ENCODE measurements around the gene EXD3.

EXD3 gene

DNA sequence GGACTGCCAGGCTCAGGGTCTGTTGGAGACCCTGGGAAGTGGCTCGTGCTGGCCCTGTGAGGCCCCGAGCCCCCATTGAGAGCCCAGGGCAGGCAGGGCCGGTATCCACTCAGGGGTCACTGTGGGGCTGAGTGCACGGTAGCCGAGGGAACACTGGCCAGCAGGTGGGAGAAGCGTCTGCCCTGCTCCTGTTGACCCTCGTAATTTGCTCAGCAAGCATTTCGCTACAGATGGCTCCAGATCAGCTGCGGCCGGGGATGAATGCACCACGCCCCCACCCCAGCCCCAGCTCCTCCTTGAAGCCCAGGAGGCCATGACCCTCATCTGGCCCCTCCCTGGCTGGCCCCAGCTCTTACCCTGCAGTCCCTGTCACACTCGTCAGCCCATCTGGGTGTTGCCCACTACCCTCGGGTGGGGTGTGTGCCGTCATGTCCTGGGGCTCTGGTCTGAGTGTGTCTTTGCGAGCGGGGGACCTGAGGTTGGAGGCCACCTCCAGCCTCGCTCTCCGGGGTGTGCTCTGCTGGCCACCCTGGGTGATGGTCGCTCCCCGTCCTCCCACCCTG lies 114.8 kb downstream of the EXD3 start:
- no peak overlapping the region for H3K27ac Mint-ChIP-seq
- no peaks in the 10 kb centered on the region for H3K9me3 Mint-ChIP-seq
- H3K4me3 Mint-ChIP-seq = no peak overlapping the region
- peaks cover 7% of the 10 kb centered on the region for H3K4me1 Mint-ChIP-seq
- H3K27me3 Mint-ChIP-seq = no peaks in the 10 kb centered on the region
- H3K36me3 Mint-ChIP-seq = no peaks in the 10 kb centered on the region

DNA sequence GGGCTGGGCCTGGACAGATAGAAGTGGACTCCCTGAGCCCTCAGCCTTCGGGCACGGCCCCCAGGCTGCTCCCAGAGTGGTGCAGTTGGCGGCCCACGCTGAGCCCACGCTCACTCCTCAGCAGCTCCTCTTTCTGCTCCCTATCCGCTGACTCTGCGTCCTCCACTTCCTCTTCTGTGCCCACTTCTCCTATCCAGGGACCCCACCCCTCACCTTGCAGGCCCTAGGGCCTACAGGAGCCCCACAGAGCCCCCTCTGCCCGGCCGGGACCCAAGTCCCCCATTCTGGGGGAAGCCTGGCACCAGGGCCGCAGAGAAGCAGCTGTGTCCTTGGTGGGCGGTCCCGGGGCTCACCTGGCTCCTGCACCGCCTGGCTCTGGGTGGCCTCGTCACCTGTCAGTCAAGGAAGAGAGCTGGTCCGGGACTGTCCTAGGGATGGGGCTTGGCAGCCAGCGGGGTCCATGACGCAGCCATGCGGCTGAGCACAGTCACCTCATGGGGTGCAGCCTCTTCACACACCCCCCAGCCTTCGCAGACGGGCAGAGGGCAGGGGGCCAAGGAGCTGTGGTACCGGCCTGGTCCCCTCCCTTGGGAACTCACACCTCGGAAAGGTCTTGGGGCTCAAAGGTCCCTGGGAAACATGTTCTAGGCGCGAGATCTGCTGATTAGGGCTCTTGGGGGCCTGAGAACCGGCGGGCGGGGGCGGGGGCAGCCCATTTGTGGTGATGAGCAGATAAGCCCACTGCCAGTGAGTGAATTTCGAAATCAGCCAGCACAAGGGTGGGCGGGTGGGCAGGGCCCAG lies 115.5 kb downstream of the EXD3 start:
- Mint-ChIP-seq H3K27ac (peak overlapping the region; percentile 9), H3K4me1 (peaks cover 7% of the 10 kb centered on the region), H3K4me3 (no peak overlapping the region), H3K27me3 (no peaks in the 10 kb centered on the region), H3K36me3 (no peaks in the 10 kb centered on the region), H3K9me3 (no peaks in the 10 kb centered on the region)

DNA sequence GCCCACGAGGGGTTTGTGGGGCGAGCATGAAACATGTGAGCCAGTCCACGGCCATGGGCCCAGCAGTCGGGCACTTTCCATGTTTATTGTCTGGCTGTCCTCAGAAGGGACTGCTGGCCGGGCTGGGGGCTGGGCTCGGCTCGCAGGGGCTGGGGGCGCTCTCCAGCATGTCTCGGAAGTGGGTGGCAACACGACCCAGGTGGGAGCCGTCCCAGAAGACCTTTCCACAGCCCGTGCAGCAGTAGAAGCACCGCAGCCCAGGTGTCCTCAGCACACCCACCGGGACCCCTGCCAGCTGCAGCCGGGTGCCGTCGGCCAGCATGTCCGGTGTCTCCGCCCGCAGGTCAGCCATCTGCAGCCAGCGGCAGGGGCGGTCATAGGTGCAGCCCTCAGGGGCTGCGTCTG lies 116.1 kb downstream of the EXD3 start:
- Mint-ChIP-seq H3K27me3 (no peaks in the 10 kb centered on the region), H3K4me3 (no peak overlapping the region), H3K9me3 (no peaks in the 10 kb centered on the region), H3K4me1 (peaks cover 7% of the 10 kb centered on the region), H3K27ac (no peak overlapping the region), H3K36me3 (no peaks in the 10 kb centered on the region)

DNA sequence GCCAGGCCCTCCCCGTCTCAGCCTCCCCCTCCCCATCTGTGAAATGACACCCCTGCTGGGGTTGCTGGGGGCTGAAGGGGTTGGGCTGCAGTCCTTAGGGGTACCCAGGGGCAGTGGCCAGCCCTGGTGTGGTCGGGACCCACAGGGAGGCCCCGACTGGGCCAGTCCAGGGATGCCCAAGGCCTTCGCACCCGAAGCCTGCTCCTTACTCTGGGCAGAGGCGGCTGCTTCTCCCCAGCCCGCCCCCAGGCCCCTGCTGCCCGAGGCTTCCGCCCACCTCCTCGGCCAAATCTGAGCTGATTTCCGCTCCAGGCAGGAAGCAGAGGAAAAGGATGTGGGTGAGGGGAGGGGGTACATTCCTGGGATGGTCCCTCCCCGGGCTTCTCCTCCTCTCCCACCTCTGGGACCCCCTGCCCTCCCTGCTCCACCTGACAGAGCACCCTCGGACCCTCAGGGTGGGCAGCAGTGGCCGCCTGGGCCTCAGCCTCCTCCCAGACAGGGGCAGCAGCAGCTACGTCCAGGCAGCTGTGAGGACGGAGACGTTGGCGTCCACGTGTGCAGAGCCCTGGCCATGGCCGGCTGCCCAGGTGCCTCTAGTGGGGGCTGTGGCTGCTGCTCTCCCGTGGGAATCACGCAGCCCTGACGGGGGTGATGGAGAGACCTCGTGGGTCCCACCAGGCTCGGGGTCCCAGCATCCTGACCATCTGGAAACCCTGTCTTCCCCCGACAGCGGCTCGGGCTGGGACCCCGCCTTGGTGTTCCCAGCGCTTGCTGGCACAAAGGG lies 116.7 kb downstream of the EXD3 start:
- Mint-ChIP-seq H3K27me3 (no peaks in the 10 kb centered on the region), H3K4me3 (no peak overlapping the region), H3K4me1 (peaks cover 7% of the 10 kb centered on the region), H3K36me3 (no peaks in the 10 kb centered on the region), H3K27ac (no peak overlapping the region), H3K9me3 (no peaks in the 10 kb centered on the region)

DNA sequence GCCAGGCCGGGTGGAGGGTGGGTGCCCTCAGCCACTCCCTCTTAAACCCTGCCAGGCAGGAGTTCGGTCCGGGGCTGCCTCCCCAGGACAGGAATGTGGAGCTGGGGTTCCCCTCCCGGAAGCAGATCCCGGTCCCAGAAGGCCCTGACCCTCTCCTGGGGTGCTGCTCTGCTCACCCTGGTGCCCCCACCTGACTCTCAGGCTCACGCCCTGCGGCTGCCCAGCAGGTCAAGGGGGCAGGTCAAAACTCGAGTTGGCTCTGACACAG lies 117.2 kb downstream of the EXD3 start:
- peaks cover 10% of the 10 kb centered on the region for H3K4me1 Mint-ChIP-seq
- no peaks in the 10 kb centered on the region for H3K36me3 Mint-ChIP-seq
- H3K9me3 Mint-ChIP-seq = no peaks in the 10 kb centered on the region
- H3K27me3 Mint-ChIP-seq = no peaks in the 10 kb centered on the region
- H3K27ac Mint-ChIP-seq = no peak overlapping the region
- H3K4me3 Mint-ChIP-seq = no peak overlapping the region

DNA sequence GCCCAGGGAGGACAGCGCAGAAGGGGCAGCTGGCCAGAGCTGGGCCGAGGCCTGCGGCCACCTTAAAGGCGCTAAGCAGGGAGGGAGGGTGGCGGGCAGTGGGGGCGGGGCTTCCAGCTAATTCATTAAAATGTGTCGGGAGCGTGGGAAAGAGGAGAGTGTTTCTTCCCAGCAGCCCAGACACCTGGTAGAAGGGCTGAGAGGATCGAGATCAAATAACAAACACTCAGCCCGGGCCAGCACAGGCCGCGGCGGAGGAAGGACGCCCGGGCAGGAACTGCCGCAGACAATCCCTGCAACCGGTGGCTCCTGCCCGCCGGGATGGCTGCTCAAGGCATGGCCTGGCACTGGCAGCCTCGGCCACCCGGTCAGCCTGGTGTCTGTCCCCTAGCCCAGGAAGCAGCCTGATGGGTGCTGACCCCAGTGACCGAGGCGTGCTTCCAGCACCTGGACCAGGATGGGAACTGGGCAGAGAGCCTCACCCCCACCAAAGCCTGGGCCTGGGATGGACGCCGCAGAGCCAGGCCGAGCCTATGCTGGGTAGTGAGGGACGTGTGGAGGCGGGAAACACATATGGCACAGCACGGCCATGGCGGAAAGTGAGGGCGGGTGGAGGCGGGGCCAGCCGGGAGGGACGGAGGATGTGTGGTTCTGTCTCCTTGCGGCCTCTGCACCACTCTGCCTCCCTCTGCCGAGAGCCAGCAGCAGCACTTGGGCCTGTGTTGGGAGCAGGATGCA lies 117.7 kb downstream of the EXD3 start:
- Mint-ChIP-seq H3K27ac (no peak overlapping the region), H3K27me3 (no peaks in the 10 kb centered on the region), H3K36me3 (no peaks in the 10 kb centered on the region), H3K4me3 (no peak overlapping the region), H3K4me1 (peaks cover 11% of the 10 kb centered on the region), H3K9me3 (no peaks in the 10 kb centered on the region)

DNA sequence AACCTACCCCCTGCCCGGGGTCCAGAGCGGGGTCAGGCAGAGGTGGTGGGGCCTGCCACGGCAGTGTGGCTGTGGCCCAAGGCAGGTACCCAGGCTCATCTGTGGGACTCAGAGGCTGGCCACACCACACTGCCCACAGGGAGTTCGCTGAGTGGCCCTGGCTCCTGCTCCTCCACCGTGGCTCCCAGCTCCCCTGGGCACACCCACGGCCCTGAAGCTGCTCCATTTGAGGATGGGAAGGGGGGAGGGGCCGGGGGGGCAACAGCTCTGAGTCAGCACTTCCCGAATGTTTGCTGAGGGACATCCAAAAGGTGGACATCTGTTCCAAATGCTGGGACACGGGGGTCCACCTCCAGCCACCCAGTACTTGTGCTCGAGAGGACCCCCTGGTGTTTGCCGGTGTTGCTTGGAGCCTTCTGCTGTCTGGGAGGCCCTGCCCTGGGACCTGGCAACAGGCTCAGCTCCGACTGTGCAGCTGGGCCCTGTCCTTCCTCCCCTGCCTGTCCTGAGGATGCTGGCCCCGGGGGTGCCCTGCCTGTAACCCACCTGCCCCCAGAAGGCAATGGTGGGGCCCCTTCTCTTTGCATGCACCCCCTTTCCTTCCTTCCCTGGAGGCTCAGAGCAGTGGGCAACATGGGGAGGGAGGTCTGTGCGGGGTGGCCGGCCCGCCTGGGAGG lies 118.4 kb downstream of the EXD3 start:
- H3K9me3 Mint-ChIP-seq = no peaks in the 10 kb centered on the region
- H3K4me3 Mint-ChIP-seq = no peak overlapping the region
- H3K27ac Mint-ChIP-seq = no peak overlapping the region
- H3K4me1 Mint-ChIP-seq = peaks cover 16% of the 10 kb centered on the region
- peaks cover 3% of the 10 kb centered on the region for H3K27me3 Mint-ChIP-seq
- H3K36me3 Mint-ChIP-seq = no peaks in the 10 kb centered on the region

DNA sequence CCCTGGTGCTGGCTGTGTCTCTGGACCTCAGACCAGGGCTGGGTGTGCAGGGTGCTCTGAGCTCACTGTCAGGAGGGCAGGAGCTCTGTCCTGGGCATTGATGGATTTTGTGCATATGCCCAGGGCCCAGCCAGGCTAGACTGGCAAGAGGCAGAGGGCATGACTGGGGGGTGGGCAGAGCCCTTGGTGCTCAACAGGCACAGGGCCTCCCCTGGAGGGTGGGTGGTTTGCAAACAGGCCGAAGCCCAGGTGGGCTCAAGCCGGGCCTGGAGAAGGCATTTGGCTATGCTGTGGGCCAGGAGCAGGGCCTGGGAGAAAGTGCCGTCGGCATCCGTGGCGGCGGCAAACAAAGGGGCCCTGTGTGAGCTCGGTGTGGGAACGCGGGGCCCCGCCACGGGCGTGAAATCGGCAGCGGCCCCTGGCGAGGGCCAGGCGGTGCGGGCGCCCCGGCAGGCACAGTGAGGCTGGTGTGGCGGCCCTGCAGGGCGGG lies 119.0 kb downstream of the EXD3 start:
- Mint-ChIP-seq H3K4me3 (peak overlapping the region; percentile 7), H3K36me3 (no peaks in the 10 kb centered on the region), H3K9me3 (no peaks in the 10 kb centered on the region), H3K4me1 (peaks cover 16% of the 10 kb centered on the region), H3K27me3 (peaks cover 3% of the 10 kb centered on the region), H3K27ac (no peak overlapping the region)

DNA sequence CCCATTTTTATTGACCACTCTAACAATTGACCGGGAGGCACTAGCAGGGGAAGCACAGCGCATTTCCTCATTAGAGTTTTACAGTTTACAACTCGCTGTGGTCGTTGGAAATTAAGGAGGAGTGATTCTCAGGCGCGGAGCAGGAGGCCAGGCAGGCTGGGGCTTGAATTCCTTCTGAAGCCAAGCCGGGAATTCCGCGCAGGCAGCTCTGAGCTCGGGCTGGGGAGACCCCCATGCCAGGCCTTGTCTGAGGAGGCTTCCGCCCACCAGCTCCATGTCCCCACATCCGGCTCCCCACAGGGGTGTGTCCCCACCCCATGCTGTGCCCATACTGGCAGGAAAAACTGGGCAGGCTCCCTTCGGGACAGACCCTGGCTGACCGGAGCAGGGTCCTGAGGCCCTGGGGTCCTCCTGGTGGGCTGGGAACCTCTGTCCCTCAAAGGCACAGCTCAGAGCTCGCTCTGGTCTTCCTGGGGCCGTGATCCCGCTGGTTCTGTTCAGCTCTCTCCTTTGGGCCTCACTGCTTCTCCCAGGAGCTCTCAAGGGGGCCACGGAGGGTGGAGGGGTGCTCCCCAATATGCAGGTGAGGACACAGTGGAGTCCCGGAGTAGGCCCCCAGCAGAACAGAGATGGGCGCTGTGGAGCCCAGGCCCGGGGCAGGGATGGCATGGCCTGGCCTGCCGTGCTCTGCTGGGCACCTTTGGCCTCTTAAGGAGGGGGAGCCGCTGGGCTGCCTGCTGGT lies 119.6 kb downstream of the EXD3 start:
- H3K4me1 Mint-ChIP-seq = peaks cover 16% of the 10 kb centered on the region
- H3K27ac Mint-ChIP-seq = no peak overlapping the region
- peak overlapping the region; percentile 15 for H3K4me3 Mint-ChIP-seq
- H3K27me3 Mint-ChIP-seq = peaks cover 3% of the 10 kb centered on the region
- H3K9me3 Mint-ChIP-seq = no peaks in the 10 kb centered on the region
- H3K36me3 Mint-ChIP-seq = no peaks in the 10 kb centered on the region

DNA sequence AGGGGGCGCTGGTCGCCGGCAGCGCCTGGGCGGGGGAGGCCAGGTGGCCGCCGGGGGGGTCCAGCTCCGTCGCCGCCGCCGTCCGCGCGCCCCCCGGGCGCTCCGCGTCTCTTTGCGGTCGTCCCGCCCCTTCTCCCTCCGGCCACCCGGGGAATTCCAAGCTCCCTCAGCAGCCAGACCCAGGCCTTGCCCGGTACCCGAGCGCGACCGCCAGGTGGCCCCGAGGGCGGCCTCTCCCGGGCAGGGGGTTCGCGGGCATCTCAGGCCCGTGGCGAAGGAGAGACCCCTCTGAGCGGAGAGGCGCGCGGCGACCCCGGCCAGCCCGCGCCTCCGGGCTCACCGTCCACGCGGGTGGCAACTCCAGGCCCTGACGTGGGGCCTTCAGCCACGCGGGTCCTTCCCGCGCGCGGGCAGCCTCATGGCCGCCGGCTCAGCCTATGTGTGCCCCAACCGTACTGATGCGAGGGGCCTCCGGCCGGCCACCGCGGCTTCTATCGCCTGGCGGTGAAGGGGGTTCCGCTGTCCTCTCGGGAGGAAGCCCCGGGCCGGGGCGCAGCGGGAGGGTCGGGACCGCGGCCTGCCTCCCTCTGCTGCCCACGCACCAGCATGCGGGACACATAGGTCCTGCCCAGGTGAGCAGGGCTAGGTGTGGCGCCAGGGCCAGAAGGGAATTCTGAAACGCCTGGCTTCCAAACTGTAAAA lies 120.4 kb downstream of the EXD3 start:
- peaks cover 3% of the 10 kb centered on the region for H3K27me3 Mint-ChIP-seq
- H3K36me3 Mint-ChIP-seq = no peaks in the 10 kb centered on the region
- H3K27ac Mint-ChIP-seq = no peak overlapping the region
- H3K4me3 Mint-ChIP-seq = peak overlapping the region; percentile 15
- peaks cover 16% of the 10 kb centered on the region for H3K4me1 Mint-ChIP-seq
- H3K9me3 Mint-ChIP-seq = no peaks in the 10 kb centered on the region

DNA sequence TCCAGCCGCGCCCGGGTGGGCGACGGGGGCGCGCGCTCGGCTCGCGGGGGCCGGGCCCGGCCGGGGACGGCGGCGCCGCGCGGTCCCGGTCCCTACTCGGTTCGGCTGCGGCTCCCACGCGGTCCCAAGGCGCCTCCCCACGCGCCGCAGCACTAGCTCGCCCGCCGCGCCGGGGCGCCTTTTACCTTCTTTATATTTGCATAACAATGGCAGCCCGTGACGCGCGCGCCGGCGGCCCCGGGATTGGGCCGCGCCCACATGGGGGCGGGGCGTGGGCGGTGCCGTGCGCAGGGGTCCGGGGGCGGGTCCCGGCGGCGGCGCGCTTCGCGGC lies 120.9 kb downstream of the EXD3 start, which contains the start of gene NRARP:
NRARP (minus strand) TSS at position 154 of the 331 bp plus-strand sequence. CDS start 343 bp downstream, outside the sequence.
- Mint-ChIP-seq H3K4me1 (peaks cover 16% of the 10 kb centered on the region), H3K27ac (no peak within 1 kb of the TSS), H3K36me3 (no peaks in the 10 kb centered on the region), H3K27me3 (peaks cover 7% of the 10 kb centered on the region), H3K9me3 (no peaks in the 10 kb centered on the region), H3K4me3 (peak within 1 kb of the TSS; percentile 90)

DNA sequence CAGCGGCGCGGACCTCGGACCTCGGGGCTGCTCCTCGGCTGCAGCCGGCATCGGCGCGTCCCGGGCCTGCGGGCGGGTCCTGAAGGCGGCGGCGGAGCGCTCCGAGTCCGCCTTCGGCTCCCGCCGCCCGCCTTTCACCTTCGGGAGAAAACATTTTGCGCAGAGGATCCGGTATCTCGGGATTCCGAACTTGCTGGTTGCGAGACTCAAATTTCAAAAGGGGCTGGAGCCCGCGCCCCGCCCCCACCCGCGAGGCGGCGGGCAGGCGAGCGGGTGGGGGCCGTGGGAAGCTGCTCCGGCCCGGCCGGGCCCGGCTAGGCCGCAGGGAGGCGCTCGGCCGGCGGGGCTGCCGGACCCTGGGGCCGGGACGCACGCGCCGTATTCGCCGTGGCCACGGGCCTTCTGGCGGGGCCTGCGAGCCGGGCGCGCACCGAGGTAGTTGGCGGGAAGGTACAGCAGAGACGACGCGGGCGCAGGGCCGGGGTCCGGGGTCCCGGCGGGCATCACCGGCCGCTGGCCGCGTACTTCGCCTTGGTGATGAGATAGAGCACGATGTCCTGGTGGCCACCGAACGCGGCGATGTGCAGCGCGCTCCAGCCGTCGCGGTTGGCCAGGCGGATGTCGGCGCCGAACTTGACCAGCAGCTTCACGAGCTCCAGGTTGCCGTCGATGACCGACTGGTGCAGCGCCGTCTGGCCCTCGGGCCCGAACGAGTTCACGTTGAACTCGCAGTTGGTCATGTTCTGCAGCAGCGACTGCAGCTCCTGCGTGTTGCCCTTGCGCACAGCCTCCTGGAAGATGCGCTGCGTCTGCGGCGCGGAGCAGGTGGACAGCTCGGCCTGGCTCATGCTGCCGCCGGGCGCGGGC lies 121.6 kb downstream of the EXD3 start:
- Mint-ChIP-seq H3K4me3 (peak overlapping the region; percentile 90), H3K27me3 (peaks cover 13% of the 10 kb centered on the region), H3K36me3 (no peaks in the 10 kb centered on the region), H3K4me1 (peaks cover 17% of the 10 kb centered on the region), H3K27ac (no peak overlapping the region), H3K9me3 (no peaks in the 10 kb centered on the region)

DNA sequence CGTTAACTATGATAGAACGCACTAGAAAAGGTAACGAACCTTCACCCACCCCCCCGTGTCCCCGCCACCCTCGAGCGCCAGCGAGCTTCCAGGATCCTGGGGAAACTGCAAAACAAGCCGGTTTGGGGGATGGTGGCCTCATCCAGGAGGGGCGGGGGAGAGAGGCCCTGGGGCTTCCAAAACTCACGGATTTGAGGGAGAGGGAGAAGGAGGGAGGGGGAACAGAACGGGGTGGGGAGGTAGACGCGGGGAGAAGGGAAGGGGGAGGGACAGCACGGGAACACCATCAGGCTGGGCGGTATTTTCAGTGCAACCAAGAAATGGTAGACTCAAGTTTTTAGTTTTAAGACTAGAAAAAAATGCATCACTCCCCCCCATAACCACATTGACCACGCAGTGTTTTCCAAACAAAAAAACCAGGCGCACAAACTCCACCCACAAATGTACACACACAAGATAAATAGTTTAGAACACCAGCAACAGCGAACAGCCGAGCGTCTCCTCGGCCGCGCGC lies 122.3 kb downstream of the EXD3 start:
- peaks cover 13% of the 10 kb centered on the region for H3K27me3 Mint-ChIP-seq
- peak overlapping the region; percentile 94 for H3K27ac Mint-ChIP-seq
- H3K4me1 Mint-ChIP-seq = peaks cover 17% of the 10 kb centered on the region
- no peaks in the 10 kb centered on the region for H3K9me3 Mint-ChIP-seq
- H3K36me3 Mint-ChIP-seq = no peaks in the 10 kb centered on the region
- H3K4me3 Mint-ChIP-seq = peak overlapping the region; percentile 90

Data from activated naive CD4-positive, alpha-beta T cell treated with anti-CD3 and anti-CD28 coated beads, Interleukin-2, amount 50 U/mL, for 24 hours (primary cell).